HEK293 (cell line): Measurements from ENCODE around the gene RAMP3.

ENCODE experiments used
- CTCF ChIA-PET: fragments of 350-600 bp; formaldehyde crosslinking; extraction: SDS; loops from one replicate; lab custom pipeline; 2021; ENCODE audit warnings: antibody characterized with exemption; lab: Yijun Ruan, JAX
- POLR2A ChIA-PET: fragments of 300-600 bp; formaldehyde crosslinking; extraction: SDS; loops from one replicate; lab custom pipeline; 2020; ENCODE audit warnings: antibody characterized with exemption, inconsistent platforms; lab: Yijun Ruan, JAX
- H3K27ac ChIP-seq: fragments of 200-500 bp; sonication (Bioruptor generic); 2 replicates; pipeline ENCODE4 v1.5.1; 2014; ENCODE audit warnings: low read depth, low read length, control low read depth, inconsistent platforms; ENCODE audit errors: extremely low read depth
- H3K36me3 ChIP-seq, 2 experiments: fragments of 200-500 bp in 1 of 2; sonication (Bioruptor generic) in 1 of 2; 1 replicate in 1 of 2; 2 replicates in 1 of 2; pipeline ENCODE4 v1.5.1; 2014 to 2017; ENCODE audit warnings: inconsistent platforms in 2 of 2, low read length in 2 of 2; ENCODE audit not compliant: control insufficient read depth in 2 of 2, insufficient read depth in 1 of 2
- H3K4me1 ChIP-seq: fragments of 200-500 bp; sonication (Bioruptor generic); 2 replicates; pipeline ENCODE4 v1.5.1; 2014; ENCODE audit warnings: mild to moderate bottlenecking, low read length, inconsistent platforms; ENCODE audit not compliant: control insufficient read depth, insufficient read depth
- H3K4me3 ChIP-seq: 2 replicates; pipeline ENCODE4 v1.5.1; 2011; ENCODE audit warnings: low read depth, mild to moderate bottlenecking, control low read depth, low read length, moderate library complexity
- H3K9me3 ChIP-seq: fragments of 200-500 bp; sonication (Bioruptor generic); 2 replicates; pipeline ENCODE4 v1.5.1; 2014; ENCODE audit warnings: low read depth, low read length, inconsistent platforms; ENCODE audit not compliant: control insufficient read depth, insufficient read depth
- IKZF3 ChIP-seq: fragments of 450-650 bp; IDR thresholded peaks from 2 replicates; pipeline ENCODE4 v1.5.0; 2018; ENCODE audit warnings: missing biosample characterization, mild to moderate bottlenecking, missing genetic modification characterization, moderate library complexity
- ZBTB8A ChIP-seq: fragments of 450-650 bp; formaldehyde crosslinking; IDR thresholded peaks from 2 replicates; pipeline ENCODE4 v1.5.1; 2016; ENCODE audit warnings: missing biosample characterization, missing genetic modification characterization
- ZIC2 ChIP-seq: fragments of 450-650 bp; formaldehyde crosslinking; IDR thresholded peaks from 2 replicates; pipeline ENCODE4 v1.5.1; 2016; ENCODE audit warnings: missing biosample characterization, missing genetic modification characterization
- ZNF132 ChIP-seq: fragments of 450-650 bp; formaldehyde crosslinking; IDR thresholded peaks from 2 replicates; pipeline ENCODE4 v1.5.1; 2017; ENCODE audit warnings: missing biosample characterization, missing genetic modification characterization, borderline replicate concordance
- ZNF169 ChIP-seq: fragments of 450-650 bp; formaldehyde crosslinking; IDR thresholded peaks from 2 replicates; pipeline ENCODE4 v1.5.1; 2016; ENCODE audit warnings: missing biosample characterization, missing genetic modification characterization
- ZNF184 ChIP-seq: fragments of 450-650 bp; IDR thresholded peaks from 2 replicates; pipeline ENCODE4 v1.5.1; 2018; ENCODE audit warnings: missing biosample characterization, mild to moderate bottlenecking, missing genetic modification characterization
- ZNF211 ChIP-seq: fragments of 450-650 bp; formaldehyde crosslinking; IDR thresholded peaks from 2 replicates; pipeline ENCODE4 v1.5.1; 2016; ENCODE audit warnings: low read depth, missing biosample characterization, missing genetic modification characterization
- ZNF529 ChIP-seq: fragments of 450-650 bp; formaldehyde crosslinking; IDR thresholded peaks from 2 replicates; pipeline ENCODE4 v1.5.1; 2017; ENCODE audit warnings: missing genetic modification characterization, missing biosample characterization; ENCODE audit not compliant: insufficient replicate concordance
- ZNF571 ChIP-seq: fragments of 450-650 bp; formaldehyde crosslinking; IDR thresholded peaks from 2 replicates; pipeline ENCODE4 v1.5.0; 2017; ENCODE audit warnings: missing biosample characterization, missing genetic modification characterization
- ZNF596 ChIP-seq: fragments of 450-650 bp; IDR thresholded peaks from 2 replicates; pipeline ENCODE4 v1.5.0; 2018; ENCODE audit warnings: missing biosample characterization, mild to moderate bottlenecking, missing genetic modification characterization, moderate library complexity
- TF ChIP-seq, protein P1 (sequence below): fragments of 450-650 bp; formaldehyde crosslinking; IDR thresholded peaks from 2 replicates; pipeline ENCODE4 v1.5.1; 2016; ENCODE audit warnings: missing biosample characterization, missing genetic modification characterization
- TF ChIP-seq, protein P2 (sequence below): fragments of 450-650 bp; IDR thresholded peaks from 2 replicates; pipeline ENCODE4 v1.5.1; 2018; ENCODE audit warnings: missing biosample characterization, mild to moderate bottlenecking, missing genetic modification characterization
- TF ChIP-seq, protein P3 (sequence below): fragments of 450-650 bp; formaldehyde crosslinking; IDR thresholded peaks from 2 replicates; pipeline ENCODE4 v1.5.1; 2016; ENCODE audit warnings: missing biosample characterization, missing genetic modification characterization, borderline replicate concordance
- TF ChIP-seq, protein P4 (sequence below): fragments of 450-650 bp; formaldehyde crosslinking; conservative IDR thresholded peaks from 2 replicates; pipeline ENCODE4 v1.5.1; 2016; ENCODE audit warnings: low read depth, missing biosample characterization, missing genetic modification characterization
- TF ChIP-seq, protein P5 (sequence below): fragments of 450-650 bp; formaldehyde crosslinking; IDR thresholded peaks from 2 replicates; pipeline ENCODE4 v1.5.1; 2016; ENCODE audit warnings: missing biosample characterization, missing genetic modification characterization
- TF ChIP-seq, protein P6 (sequence below): fragments of 450-650 bp; formaldehyde crosslinking; IDR thresholded peaks from 2 replicates; pipeline ENCODE4 v1.5.1; 2016; ENCODE audit warnings: missing biosample characterization, missing genetic modification characterization
- TF ChIP-seq, protein P7 (sequence below): fragments of 450-650 bp; formaldehyde crosslinking; IDR thresholded peaks from 2 replicates; pipeline ENCODE4 v1.5.1; 2016; ENCODE audit warnings: missing biosample characterization, missing genetic modification characterization

RAMP3 gene

DNA sequence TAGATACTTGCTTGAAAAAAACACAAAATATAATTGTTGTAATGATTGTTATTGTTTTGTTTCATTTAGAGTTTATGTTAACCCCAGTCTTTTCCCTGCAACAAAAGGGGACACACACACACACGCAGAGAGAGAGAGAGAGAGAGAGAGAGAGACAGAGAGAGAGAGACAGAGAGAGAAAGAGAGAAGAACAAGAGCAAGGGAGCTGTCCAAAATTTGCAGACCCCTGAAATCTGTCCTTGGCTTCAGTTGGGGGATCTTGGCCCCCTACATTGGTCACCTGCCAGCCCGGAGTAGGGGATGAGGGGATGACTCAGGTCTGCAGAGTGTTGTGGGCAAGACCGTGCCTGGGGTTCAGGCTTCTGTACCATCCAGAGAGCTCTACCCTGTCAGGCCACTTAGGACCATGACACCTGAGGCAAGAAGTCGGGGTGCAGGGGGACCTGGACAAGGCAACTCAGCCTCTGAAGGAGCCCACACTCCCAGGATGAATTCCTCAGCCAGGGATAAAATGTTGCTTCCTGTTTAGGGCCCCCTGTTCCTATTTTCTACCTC lies 73.1 kb downstream of the RAMP3 start:
- POLR2A ChIA-PET: no interaction called here
- Histone ChIP-seq H3K36me3 (no peaks in the 10 kb centered on the region), H3K27ac (no peak overlapping the region), H3K4me1 (no peaks in the 10 kb centered on the region), H3K4me3 (no peak overlapping the region), H3K9me3 (no peaks in the 10 kb centered on the region)
- TF ChIP-seq ZNF132 (tag by site-specific recombination) (no peak), ZNF211 (tag by site-specific recombination) (no peak), ZIC2 (tag by site-specific recombination) (no peak), ZNF169 (tag by site-specific recombination) (no peak), ZNF184 (tag by site-specific recombination) (no peak), ZBTB8A (tag by site-specific recombination) (no peak), ZNF596 (tag by site-specific recombination) (peak; percentile 61; the same call in 1 of the 2 replicates), ZNF529 (no peak), IKZF3 (tag by site-specific recombination) (no peak), ZNF571 (tag by site-specific recombination) (no peak)
- TF ChIP-seq, protein P1, sequence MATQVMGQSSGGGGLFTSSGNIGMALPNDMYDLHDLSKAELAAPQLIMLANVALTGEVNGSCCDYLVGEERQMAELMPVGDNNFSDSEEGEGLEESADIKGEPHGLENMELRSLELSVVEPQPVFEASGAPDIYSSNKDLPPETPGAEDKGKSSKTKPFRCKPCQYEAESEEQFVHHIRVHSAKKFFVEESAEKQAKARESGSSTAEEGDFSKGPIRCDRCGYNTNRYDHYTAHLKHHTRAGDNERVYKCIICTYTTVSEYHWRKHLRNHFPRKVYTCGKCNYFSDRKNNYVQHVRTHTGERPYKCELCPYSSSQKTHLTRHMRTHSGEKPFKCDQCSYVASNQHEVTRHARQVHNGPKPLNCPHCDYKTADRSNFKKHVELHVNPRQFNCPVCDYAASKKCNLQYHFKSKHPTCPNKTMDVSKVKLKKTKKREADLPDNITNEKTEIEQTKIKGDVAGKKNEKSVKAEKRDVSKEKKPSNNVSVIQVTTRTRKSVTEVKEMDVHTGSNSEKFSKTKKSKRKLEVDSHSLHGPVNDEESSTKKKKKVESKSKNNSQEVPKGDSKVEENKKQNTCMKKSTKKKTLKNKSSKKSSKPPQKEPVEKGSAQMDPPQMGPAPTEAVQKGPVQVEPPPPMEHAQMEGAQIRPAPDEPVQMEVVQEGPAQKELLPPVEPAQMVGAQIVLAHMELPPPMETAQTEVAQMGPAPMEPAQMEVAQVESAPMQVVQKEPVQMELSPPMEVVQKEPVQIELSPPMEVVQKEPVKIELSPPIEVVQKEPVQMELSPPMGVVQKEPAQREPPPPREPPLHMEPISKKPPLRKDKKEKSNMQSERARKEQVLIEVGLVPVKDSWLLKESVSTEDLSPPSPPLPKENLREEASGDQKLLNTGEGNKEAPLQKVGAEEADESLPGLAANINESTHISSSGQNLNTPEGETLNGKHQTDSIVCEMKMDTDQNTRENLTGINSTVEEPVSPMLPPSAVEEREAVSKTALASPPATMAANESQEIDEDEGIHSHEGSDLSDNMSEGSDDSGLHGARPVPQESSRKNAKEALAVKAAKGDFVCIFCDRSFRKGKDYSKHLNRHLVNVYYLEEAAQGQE (tag by site-specific recombination): peak; percentile 66
- TF ChIP-seq, protein P2, sequence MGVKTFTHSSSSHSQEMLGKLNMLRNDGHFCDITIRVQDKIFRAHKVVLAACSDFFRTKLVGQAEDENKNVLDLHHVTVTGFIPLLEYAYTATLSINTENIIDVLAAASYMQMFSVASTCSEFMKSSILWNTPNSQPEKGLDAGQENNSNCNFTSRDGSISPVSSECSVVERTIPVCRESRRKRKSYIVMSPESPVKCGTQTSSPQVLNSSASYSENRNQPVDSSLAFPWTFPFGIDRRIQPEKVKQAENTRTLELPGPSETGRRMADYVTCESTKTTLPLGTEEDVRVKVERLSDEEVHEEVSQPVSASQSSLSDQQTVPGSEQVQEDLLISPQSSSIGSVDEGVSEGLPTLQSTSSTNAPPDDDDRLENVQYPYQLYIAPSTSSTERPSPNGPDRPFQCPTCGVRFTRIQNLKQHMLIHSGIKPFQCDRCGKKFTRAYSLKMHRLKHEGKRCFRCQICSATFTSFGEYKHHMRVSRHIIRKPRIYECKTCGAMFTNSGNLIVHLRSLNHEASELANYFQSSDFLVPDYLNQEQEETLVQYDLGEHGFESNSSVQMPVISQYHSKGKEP (tag by site-specific recombination): no peak
- TF ChIP-seq, protein P3, sequence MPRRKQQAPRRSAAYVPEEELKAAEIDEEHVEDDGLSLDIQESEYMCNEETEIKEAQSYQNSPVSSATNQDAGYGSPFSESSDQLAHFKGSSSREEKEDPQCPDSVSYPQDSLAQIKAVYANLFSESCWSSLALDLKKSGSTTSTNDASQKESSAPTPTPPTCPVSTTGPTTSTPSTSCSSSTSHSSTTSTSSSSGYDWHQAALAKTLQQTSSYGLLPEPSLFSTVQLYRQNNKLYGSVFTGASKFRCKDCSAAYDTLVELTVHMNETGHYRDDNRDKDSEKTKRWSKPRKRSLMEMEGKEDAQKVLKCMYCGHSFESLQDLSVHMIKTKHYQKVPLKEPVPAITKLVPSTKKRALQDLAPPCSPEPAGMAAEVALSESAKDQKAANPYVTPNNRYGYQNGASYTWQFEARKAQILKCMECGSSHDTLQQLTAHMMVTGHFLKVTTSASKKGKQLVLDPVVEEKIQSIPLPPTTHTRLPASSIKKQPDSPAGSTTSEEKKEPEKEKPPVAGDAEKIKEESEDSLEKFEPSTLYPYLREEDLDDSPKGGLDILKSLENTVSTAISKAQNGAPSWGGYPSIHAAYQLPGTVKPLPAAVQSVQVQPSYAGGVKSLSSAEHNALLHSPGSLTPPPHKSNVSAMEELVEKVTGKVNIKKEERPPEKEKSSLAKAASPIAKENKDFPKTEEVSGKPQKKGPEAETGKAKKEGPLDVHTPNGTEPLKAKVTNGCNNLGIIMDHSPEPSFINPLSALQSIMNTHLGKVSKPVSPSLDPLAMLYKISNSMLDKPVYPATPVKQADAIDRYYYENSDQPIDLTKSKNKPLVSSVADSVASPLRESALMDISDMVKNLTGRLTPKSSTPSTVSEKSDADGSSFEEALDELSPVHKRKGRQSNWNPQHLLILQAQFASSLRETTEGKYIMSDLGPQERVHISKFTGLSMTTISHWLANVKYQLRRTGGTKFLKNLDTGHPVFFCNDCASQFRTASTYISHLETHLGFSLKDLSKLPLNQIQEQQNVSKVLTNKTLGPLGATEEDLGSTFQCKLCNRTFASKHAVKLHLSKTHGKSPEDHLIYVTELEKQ (tag by site-specific recombination): no peak
- TF ChIP-seq, protein P4, sequence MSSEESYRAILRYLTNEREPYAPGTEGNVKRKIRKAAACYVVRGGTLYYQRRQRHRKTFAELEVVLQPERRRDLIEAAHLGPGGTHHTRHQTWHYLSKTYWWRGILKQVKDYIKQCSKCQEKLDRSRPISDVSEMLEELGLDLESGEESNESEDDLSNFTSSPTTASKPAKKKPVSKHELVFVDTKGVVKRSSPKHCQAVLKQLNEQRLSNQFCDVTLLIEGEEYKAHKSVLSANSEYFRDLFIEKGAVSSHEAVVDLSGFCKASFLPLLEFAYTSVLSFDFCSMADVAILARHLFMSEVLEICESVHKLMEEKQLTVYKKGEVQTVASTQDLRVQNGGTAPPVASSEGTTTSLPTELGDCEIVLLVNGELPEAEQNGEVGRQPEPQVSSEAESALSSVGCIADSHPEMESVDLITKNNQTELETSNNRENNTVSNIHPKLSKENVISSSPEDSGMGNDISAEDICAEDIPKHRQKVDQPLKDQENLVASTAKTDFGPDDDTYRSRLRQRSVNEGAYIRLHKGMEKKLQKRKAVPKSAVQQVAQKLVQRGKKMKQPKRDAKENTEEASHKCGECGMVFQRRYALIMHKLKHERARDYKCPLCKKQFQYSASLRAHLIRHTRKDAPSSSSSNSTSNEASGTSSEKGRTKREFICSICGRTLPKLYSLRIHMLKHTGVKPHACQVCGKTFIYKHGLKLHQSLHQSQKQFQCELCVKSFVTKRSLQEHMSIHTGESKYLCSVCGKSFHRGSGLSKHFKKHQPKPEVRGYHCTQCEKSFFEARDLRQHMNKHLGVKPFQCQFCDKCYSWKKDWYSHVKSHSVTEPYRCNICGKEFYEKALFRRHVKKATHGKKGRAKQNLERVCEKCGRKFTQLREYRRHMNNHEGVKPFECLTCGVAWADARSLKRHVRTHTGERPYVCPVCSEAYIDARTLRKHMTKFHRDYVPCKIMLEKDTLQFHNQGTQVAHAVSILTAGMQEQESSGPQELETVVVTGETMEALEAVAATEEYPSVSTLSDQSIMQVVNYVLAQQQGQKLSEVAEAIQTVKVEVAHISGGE: no peak
- TF ChIP-seq, protein P5, sequence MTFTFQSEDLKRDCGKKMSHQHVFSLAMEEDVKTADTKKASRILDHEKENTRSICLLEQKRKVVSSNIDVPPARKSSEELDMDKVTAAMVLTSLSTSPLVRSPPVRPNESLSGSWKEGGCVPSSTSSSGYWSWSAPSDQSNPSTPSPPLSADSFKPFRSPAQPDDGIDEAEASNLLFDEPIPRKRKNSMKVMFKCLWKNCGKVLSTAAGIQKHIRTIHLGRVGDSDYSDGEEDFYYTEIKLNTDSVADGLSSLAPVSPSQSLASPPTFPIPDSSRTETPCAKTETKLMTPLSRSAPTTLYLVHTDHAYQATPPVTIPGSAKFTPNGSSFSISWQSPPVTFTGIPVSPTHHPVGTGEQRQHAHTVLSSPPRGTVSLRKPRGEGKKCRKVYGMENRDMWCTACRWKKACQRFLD (tag by site-specific recombination): no peak
- TF ChIP-seq, protein P6, sequence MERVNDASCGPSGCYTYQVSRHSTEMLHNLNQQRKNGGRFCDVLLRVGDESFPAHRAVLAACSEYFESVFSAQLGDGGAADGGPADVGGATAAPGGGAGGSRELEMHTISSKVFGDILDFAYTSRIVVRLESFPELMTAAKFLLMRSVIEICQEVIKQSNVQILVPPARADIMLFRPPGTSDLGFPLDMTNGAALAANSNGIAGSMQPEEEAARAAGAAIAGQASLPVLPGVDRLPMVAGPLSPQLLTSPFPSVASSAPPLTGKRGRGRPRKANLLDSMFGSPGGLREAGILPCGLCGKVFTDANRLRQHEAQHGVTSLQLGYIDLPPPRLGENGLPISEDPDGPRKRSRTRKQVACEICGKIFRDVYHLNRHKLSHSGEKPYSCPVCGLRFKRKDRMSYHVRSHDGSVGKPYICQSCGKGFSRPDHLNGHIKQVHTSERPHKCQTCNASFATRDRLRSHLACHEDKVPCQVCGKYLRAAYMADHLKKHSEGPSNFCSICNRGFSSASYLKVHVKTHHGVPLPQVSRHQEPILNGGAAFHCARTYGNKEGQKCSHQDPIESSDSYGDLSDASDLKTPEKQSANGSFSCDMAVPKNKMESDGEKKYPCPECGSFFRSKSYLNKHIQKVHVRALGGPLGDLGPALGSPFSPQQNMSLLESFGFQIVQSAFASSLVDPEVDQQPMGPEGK (tag by site-specific recombination): no peak
- TF ChIP-seq, protein P7, sequence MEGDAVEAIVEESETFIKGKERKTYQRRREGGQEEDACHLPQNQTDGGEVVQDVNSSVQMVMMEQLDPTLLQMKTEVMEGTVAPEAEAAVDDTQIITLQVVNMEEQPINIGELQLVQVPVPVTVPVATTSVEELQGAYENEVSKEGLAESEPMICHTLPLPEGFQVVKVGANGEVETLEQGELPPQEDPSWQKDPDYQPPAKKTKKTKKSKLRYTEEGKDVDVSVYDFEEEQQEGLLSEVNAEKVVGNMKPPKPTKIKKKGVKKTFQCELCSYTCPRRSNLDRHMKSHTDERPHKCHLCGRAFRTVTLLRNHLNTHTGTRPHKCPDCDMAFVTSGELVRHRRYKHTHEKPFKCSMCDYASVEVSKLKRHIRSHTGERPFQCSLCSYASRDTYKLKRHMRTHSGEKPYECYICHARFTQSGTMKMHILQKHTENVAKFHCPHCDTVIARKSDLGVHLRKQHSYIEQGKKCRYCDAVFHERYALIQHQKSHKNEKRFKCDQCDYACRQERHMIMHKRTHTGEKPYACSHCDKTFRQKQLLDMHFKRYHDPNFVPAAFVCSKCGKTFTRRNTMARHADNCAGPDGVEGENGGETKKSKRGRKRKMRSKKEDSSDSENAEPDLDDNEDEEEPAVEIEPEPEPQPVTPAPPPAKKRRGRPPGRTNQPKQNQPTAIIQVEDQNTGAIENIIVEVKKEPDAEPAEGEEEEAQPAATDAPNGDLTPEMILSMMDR (tag by site-specific recombination): no peak
- CTCF ChIA-PET: interaction anchor here (0.9 kb wide), 2 partner anchors 10 to 13 kb away, joined by 3 read pairs; no protein-coding TSS in a partner anchor
